Subcutaneous abdominal adipose tissue (tissue), 5 donors: ENCODE measurements around the gene LAMC2.
"Not testable (repeated sequence)": the region's sequence is repeated elsewhere in the genome, so short reads cannot be mapped to it uniquely, and the experiment has no call there.

ENCODE experiments used
- H3K27ac ChIP-seq: one replicate; pipeline ENCODE4 v1.7.0; 2013; ENCODE audit warnings: low read depth, mild to moderate bottlenecking, inconsistent platforms, low read length, moderate library complexity
- H3K27me3 ChIP-seq, 5 donors: one replicate each; pipeline ENCODE4 v1.7.0; 2013; ENCODE audit warnings: low read length in 5 of 5, inconsistent platforms in 1 of 5; ENCODE audit not compliant: control insufficient read depth in 5 of 5, insufficient read depth in 4 of 5
- H3K36me3 ChIP-seq, 5 donors: one replicate each; pipeline ENCODE4 v1.7.0; 2013; ENCODE audit warnings: low read length in 5 of 5; ENCODE audit not compliant: control insufficient read depth in 5 of 5, insufficient read depth in 5 of 5
- H3K4me1 ChIP-seq, 5 donors: one replicate each; pipeline ENCODE4 v1.7.0; 2013; ENCODE audit warnings: low read length in 5 of 5, mild to moderate bottlenecking in 3 of 5, moderate library complexity in 1 of 5; ENCODE audit not compliant: control insufficient read depth in 5 of 5, insufficient read depth in 5 of 5
- H3K4me3 ChIP-seq, 5 donors: one replicate each; pipeline ENCODE4 v1.7.0; 2013; ENCODE audit warnings: low read length in 5 of 5, low read depth in 1 of 5
- H3K9ac ChIP-seq, 5 donors: one replicate each; pipeline ENCODE4 v1.7.0; 2013; ENCODE audit warnings: low read length in 5 of 5, mild to moderate bottlenecking in 4 of 5, moderate library complexity in 3 of 5
- H3K9me3 ChIP-seq, 5 donors: one replicate each; pipeline ENCODE4 v1.7.0; 2013; ENCODE audit warnings: low read length in 5 of 5; ENCODE audit not compliant: control insufficient read depth in 5 of 5
- donor health status: healthy.
- donor health status: healthy.
- donor health status: healthy.
- donor health status: healthy.
- donor health status: healthy.

Gene LAMC2

DNA sequence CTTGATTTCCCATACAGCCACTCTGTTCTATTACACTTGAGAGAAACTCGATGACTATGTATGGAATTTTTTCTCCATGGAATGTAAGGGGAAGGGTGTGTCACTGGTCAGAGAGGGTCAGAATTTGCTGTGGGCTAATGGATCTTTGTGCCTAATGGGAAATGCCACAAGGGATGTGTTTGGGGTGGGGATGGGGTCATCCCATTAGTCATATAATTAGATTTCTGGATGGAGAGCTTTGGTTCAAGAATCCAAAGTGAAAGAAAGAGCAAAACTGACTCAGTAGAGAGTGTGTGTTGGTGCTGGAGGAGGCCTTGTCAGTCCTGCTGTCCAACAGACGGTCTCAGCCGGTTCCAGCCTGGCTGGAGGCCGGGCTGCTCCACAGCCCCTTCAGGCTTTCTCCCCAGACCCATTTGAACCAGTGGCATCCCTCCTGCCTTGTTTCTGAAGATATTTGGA lies 86.4 kb downstream of the LAMC2 start:
- Histone ChIP-seq H3K27ac (peak overlapping the region; percentile 71), H3K4me3 (no peak overlapping the region), H3K9ac (no peak overlapping the region), H3K9me3 (no peaks in the 10 kb centered on the region), H3K27me3 (no peaks in the 10 kb centered on the region), H3K36me3 (no peaks in the 10 kb centered on the region), H3K4me1 (peaks cover 12 to 39% (median 33%) of the 10 kb centered on the region in 5 donors)

DNA sequence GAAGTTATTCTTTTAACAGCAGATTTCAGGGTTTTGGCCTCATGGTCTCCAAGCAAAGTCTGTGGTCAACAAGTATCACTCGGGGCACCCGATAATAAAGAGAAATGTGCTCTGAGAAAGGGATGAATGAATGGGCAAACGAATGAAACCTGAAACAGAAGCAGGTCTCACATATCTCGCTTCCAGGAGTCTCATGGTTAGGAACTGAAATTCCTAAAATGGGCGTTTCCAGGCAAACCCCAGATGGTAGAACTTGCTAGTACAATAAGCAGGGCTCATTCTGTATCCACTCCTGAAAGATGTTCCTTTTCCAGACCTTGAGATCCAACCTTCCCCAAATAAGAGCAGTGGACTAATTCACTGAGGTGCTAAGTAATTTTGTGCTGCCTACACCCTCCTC lies 87.2 kb downstream of the LAMC2 start:
- Histone ChIP-seq H3K9ac (no peak overlapping the region), H3K36me3 (no peaks in the 10 kb centered on the region), H3K27ac (peak overlapping the region; percentile 71)

DNA sequence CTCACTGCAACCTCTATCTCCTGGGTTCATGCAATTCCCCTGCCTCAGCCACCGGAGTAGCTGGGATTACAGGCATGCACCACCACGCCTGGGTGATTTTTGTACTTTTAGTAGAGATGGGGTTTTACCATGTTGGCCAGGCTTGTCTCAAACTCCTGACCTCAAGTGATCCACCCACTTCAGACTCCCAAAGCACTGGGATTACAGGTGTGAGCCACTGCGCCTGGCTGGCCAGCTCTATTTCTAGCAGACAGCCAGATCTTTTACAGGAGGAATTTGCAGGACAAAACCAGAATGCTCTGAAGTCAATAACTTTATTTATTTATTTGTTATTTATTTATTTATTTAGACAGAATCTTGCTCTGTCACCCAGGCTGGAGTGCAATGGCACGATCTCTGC lies 87.9 kb downstream of the LAMC2 start:
- not testable (repeated sequence) for H3K9me3 ChIP-seq, H3K4me3 ChIP-seq, H3K36me3 ChIP-seq, H3K9ac ChIP-seq, H3K27me3 ChIP-seq, H3K27ac ChIP-seq
- peaks cover 14 to 44% (median 38%) of the 10 kb centered on the region in 5 donors for H3K4me1 ChIP-seq

More for the DNA sequence above, 87.2 kb downstream of the LAMC2 start:
- Histone ChIP-seq H3K27me3 (no peaks in the 10 kb centered on the region), H3K4me3 (no peak overlapping the region), H3K4me1 (peaks cover 10 to 40% (median 33%) of the 10 kb centered on the region in 5 donors), H3K9me3 (no peaks in the 10 kb centered on the region)

DNA sequence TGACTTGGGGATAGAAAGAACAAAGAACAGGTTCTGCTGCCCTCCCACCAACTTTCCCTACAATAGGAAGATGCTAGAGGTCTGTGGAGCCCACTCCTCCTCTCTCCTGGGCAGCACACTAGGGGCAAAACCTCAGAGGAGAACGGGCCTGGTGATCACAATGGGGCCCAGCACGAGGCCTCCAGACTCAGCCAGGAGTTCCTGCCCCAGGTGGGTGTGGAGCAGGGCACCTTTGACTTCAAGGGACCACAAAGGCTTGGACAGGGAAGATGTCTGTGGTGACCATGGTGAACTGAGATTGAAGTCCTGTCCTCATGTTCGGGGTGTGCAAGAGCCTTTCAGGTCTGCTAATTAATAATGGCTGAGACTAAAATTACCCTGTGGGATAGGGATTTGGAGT lies 88.8 kb downstream of the LAMC2 start:
- H3K9ac ChIP-seq = no peak overlapping the region
- H3K9me3 ChIP-seq = no peaks in the 10 kb centered on the region
- no peaks in the 10 kb centered on the region for H3K36me3 ChIP-seq
- no peak overlapping the region for H3K27ac ChIP-seq
- no peak overlapping the region for H3K4me3 ChIP-seq
- no peaks in the 10 kb centered on the region for H3K27me3 ChIP-seq
- H3K4me1 ChIP-seq = peaks cover 17 to 53% (median 47%) of the 10 kb centered on the region in 5 donors

DNA sequence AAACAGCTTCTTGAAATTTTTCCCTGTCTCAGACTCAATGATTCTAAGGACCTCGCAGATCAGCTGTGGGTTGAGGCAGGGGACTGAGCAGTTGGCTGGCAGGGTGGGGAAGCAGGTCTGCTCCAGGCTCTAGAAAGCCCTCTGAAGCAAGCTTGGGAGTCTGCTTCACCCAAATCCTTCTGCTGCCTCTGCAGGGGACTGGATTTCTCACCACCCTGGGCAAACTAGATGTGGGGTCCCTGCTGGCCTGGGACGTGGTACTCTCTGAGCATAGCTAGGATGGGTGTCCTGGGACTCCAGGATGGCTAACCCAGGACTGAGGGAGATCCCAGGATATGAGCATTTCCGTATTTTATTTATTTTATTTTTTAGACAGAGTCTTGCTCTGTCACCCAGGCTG lies 89.3 kb downstream of the LAMC2 start:
- Histone ChIP-seq H3K27me3 (no peaks in the 10 kb centered on the region), H3K9me3 (no peaks in the 10 kb centered on the region), H3K4me3 (no peak overlapping the region), H3K36me3 (no peaks in the 10 kb centered on the region), H3K27ac (no peak overlapping the region), H3K9ac (no peak overlapping the region), H3K4me1 (peaks cover 17 to 58% (median 50%) of the 10 kb centered on the region in 5 donors)

DNA sequence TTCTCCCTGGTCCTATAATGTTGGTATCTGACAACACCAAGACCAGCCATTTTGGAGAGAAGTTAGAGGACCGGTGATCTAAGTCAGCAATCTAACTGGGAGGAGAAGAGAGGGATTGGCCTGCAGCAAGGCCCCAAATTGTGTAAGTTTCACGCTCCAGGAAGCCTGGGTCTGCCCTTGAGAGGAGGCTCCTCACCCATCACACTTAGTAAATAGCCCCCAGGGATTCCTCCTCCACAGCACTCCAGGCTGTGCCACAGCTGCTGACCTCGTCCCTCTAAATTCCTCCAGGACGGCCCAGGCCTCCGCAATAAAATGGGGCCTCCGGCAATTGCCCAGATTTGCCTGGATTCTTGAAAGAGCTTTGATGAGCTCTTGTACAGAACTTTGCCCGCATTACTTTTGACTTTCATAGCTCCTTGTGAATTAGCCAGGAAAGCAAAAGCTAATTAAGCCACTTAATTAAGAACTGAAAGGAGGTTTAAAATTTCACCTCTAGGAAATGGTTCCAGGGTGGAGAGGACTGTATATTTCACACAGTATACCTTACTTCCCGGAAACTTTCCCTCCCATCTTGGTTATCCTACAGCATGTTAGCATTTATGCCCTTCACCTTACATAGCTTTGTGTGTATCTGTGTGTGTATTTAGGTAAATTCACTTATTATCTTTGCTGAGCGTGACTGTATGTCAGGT lies 90.5 kb downstream of the LAMC2 start:
- Histone ChIP-seq H3K4me1 (peaks cover 16 to 58% (median 47%) of the 10 kb centered on the region in 5 donors), H3K27me3 (no peaks in the 10 kb centered on the region), H3K4me3 (no peak overlapping the region), H3K9ac (no peak overlapping the region), H3K9me3 (no peaks in the 10 kb centered on the region), H3K27ac (peak overlapping the region; percentile 79), H3K36me3 (no peaks in the 10 kb centered on the region)

DNA sequence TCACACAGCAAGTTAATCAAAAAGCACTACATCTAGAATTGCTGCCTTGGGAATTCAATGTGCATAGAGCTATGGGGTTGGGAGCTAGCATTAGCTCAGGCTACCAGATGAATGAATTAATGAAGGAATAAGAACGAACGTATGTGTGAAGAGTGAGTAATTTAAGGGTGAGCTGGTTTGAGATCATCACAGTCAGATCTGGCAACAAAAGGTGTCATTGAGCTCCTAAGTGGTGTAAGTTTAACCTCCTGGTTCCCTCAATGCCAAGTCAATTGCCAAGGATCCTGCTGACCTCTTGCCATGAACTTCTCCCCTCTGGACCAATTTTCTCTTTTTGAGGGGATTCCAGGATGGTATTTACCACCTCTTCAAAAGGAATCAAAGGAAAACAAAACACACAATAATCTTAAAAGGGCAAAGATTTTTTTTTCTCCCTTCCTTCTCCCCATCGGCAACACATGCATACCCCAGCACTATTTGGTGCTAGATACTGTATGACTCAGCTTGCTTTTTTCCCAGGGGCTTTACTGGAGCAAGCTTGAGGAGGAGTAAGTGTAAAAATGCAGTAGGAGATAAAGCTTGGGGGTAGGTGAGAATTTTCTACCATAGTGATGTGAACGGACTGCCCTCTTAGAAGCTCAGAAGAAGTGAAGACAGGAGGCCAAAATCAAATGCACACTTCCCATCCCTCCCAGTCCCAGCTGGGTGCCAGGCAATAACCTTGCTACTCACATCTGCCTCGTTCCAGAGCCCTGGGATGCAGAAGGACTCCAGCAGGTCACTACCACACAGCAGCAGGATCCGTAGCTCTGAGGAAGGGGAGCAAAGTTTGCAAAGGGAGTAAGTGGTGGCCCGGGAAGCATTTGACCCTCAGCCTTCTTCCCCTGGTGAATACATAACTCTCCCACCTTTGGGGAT lies 92.0 kb downstream of the LAMC2 start:
- H3K4me1 ChIP-seq = peaks cover 19 to 64% (median 52%) of the 10 kb centered on the region in 5 donors
- H3K27me3 ChIP-seq = no peaks in the 10 kb centered on the region
- no peaks in the 10 kb centered on the region for H3K9me3 ChIP-seq
- peak overlapping the region; percentile 96 for H3K27ac ChIP-seq
- no peaks in the 10 kb centered on the region for H3K36me3 ChIP-seq
- H3K9ac ChIP-seq = peak overlapping the region in 1 of 5 donors; percentile 71
- no peak overlapping the region for H3K4me3 ChIP-seq

DNA sequence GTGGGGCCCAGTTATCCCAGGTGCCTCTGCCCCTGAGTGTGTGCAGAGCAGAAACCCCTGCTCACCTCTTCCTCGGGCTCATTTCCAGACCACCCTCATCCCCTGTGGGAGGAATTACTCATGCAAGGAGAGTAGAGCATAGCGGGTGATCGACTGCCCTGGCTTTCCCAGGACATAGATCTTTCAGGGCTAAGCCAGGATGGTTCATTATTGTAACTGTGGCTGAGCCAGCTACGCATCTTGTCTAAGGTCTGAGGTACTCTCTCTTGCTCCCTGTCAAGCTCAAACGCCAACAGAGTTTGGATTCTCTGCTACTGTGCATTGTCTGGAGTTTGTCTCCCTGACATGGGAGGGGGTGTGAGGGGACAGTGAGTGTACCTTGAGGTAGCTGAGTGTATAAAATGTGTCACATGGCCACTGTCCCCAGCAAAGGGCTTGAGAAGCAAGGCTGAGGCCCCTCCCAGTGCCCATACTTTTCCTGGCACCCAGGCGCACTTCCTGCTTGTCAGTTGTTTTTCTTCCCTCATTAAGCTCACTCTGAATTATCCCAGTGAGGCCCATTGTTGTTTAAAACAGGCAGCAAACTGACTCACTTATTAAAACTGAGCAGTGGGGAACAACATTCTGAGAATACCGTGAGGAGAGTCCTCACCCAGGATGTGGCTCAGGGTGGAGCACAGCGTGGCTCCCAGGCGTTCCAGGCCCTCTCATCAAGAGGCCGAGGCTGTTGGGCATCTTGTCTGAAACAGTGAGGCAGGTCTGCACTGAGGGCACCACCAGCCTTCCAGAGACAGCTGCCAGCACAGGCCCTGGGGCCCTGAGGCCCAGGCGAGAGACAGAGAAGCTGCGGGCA lies 92.9 kb downstream of the LAMC2 start:
- Histone ChIP-seq H3K27ac (peak overlapping the region; percentile 96), H3K4me1 (peaks cover 23 to 62% (median 54%) of the 10 kb centered on the region in 5 donors)

DNA sequence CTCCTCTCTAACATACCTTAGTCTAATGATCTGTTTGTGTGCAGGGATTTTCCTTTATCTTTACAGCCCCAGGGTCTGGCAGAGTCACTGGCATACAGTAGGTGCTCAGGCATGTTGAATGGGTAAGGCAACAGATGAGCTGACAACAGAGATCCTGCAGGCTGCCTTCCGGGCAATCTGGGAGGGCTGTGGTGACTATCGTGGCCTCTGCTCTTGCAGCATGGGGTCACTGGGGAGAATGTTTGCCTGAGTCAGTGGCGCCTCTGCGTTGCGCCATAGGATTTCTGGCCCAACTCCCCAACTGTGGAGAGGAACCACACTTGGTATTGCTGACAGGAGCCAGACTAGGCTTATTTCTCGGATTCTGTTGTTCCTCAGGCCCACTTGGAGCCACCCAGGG lies 93.8 kb downstream of the LAMC2 start:
- peak overlapping the region in 1 of 5 donors; percentile 29 for H3K4me3 ChIP-seq
- H3K9me3 ChIP-seq = no peaks in the 10 kb centered on the region
- H3K36me3 ChIP-seq = no peaks in the 10 kb centered on the region
- H3K4me1 ChIP-seq = peaks cover 23 to 60% (median 53%) of the 10 kb centered on the region in 5 donors
- H3K9ac ChIP-seq = peak overlapping the region in 4 of 5 donors; percentile 14 to 71 (median 54)
- H3K27me3 ChIP-seq = no peaks in the 10 kb centered on the region
- H3K27ac ChIP-seq = peak overlapping the region; percentile 96

More for the DNA sequence above, 92.9 kb downstream of the LAMC2 start:
- H3K36me3 ChIP-seq = no peaks in the 10 kb centered on the region
- peak overlapping the region; percentile 14 to 71 (median 63) for H3K9ac ChIP-seq
- no peaks in the 10 kb centered on the region for H3K27me3 ChIP-seq
- peak overlapping the region in 1 of 5 donors; percentile 16 for H3K4me3 ChIP-seq
- H3K9me3 ChIP-seq = no peaks in the 10 kb centered on the region
